Fibroblast of villous mesenchyme (primary cell): ENCODE data around the gene ZNF91. TPM values are rescaled to one million over a fixed set of nuclear protein-coding genes. Genes with fewer than 3 reads are reported as not detected.

Source experiments
- DNase-seq: peaks from one replicate; pipeline ENCODE4 v3.0.0-alpha.2; 2010; ENCODE audit warnings: low read depth
- H3K4me3 ChIP-seq: 2 replicates; pipeline ENCODE4 v1.5.1; 2011; ENCODE audit warnings: low read depth, mild to moderate bottlenecking, low read length
- total RNA-seq: library from RNA; depleted of rRNA; stranded (reverse); fragments of >200 nt; gene quantifications from 2 replicates; pipeline ENCODE4 v1.2.3, GENCODE V29; 2012
- TF ChIP-seq, protein P1 (sequence below): IDR thresholded peaks from 2 replicates; pipeline ENCODE4 v1.5.1; 2012; ENCODE audit warnings: low read depth, mild to moderate bottlenecking, low read length; ENCODE audit not compliant: insufficient read depth

Gene ZNF91
- total RNA-seq, 1 donor: 19.9 TPM

DNA sequence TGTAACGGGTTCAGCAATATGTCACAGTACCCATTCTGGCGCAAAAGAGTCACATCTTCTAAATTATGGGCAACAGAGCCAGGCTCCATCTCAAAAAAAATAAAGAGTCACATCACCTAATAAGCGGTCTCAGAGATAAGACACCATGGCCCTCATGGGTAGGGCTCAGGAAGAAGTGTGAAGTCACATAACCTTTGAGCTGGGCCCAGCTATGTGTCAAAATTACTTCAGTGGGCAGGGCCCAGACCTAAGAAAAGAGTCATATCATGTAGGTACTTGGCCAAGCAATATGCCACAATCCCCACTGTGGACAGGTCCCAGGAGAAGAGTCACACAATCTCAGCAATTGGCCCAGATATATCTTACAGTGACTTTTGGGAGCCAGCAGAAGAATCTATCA, 11.4 kb upstream of the ZNF91 start:
- H3K4me3 ChIP-seq: no peak overlapping the region
- TF ChIP-seq, protein P1, sequence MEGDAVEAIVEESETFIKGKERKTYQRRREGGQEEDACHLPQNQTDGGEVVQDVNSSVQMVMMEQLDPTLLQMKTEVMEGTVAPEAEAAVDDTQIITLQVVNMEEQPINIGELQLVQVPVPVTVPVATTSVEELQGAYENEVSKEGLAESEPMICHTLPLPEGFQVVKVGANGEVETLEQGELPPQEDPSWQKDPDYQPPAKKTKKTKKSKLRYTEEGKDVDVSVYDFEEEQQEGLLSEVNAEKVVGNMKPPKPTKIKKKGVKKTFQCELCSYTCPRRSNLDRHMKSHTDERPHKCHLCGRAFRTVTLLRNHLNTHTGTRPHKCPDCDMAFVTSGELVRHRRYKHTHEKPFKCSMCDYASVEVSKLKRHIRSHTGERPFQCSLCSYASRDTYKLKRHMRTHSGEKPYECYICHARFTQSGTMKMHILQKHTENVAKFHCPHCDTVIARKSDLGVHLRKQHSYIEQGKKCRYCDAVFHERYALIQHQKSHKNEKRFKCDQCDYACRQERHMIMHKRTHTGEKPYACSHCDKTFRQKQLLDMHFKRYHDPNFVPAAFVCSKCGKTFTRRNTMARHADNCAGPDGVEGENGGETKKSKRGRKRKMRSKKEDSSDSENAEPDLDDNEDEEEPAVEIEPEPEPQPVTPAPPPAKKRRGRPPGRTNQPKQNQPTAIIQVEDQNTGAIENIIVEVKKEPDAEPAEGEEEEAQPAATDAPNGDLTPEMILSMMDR: no peak
- no peak for DNase-seq

DNA sequence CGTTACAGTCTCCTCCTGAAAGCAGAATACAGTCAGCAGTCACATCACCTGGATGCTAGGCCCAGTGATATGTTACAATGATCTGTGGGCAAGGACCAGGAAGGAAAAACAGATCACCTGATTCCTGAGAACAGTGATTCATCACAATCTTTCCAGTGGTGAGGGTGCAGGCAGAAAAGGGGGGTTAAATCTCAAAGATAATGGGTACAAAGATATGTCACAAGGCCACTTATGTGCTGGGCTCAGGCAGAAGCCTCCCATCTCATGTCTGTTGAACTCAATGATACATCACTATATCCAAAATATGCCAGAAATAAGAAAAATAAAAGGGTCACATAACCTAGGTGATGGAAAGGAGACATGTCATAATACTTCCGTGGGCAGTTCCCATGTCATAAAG, 10.8 kb upstream of the ZNF91 start:
- TF ChIP-seq, protein P1: no peak
- DNase-seq: no peak
- no peak overlapping the region for H3K4me3 ChIP-seq

DNA sequence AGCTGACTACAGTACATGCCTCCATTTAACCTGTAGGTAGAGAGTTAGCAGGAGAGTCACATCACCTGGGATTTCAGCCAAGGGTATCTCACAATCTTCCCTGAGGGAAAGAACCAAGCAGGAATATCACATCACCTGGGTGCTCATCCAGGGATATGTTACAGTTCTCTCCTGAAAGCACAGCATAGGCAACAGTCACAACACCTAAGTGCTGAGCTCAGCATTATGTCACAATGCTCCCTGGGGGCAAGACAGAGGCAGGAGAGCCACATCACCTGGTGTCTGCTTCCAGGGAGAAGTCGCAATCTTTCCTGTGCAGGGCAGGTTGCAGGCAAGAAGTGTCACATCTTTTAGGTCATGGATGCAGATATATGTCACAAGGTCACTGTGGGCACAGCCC, 9.4 kb upstream of the ZNF91 start:
- TF ChIP-seq, protein P1: no peak
- no peak overlapping the region for H3K4me3 ChIP-seq
- DNase-seq: no peak

- H3K4me3 ChIP-seq: no peak overlapping the region
- TF ChIP-seq, protein P1: no peak
- DNase-seq: no peak
Observed at GRCh38 chr19:23403581-23404324, 8.5 kb upstream of the ZNF91 start.

GRCh38 chr19:23403052-23403451, 7.8 kb upstream of the ZNF91 start:
- TF ChIP-seq, protein P1: no peak
- no peak overlapping the region for H3K4me3 ChIP-seq
- no peak for DNase-seq

- DNase-seq: no peak
- TF ChIP-seq, protein P1: no peak
- no peak overlapping the region for H3K4me3 ChIP-seq
Observed at GRCh38 chr19:23402388-23402787, 7.1 kb upstream of the ZNF91 start.
